K562 (cell line): ENCODE measurements around the gene PLEKHG4B.

Experiments used
- CBX2 ChIP-seq: fragments of 200-600 bp; sonication (generic); IDR thresholded peaks from one replicate; pipeline ENCODE4 v1.6.1; 2012; ENCODE audit warnings: mild to moderate bottlenecking, low read length, inconsistent platforms; ENCODE audit not compliant: insufficient read depth, poor library complexity, severe bottlenecking
- CHD2 ChIP-seq: IDR thresholded peaks from 2 replicates; pipeline ENCODE4 v1.6.1; 2011; ENCODE audit warnings: low read depth, low read length
- E2F8 ChIP-seq: fragments of 450-650 bp; IDR thresholded peaks from 2 replicates; pipeline ENCODE4 v1.7.1; 2018; ENCODE audit warnings: mild to moderate bottlenecking, low read depth; ENCODE audit not compliant: partially characterized antibody
- HNRNPK ChIP-seq: fragments of 200-400 bp; formaldehyde crosslinking; IDR thresholded peaks from one replicate; pipeline ENCODE4 v1.6.1; 2018; ENCODE audit warnings: mild to moderate bottlenecking, low read depth, low read length; ENCODE audit not compliant: poor library complexity, severe bottlenecking
- POLR2A ChIP-seq: fragments of 450-650 bp; conservative IDR thresholded peaks from 2 replicates; pipeline ENCODE4 v1.6.1; 2016
- REST ChIP-seq, 2 experiments: fragments of 450-650 bp; formaldehyde crosslinking in 1 of 2; IDR thresholded peaks; 2 replicates each; pipeline versions ENCODE4 v1.4.0 to v1.6.1; 2014 to 2020; ENCODE audit warnings: mild to moderate bottlenecking in 2 of 2, borderline replicate concordance in 1 of 2, low read depth in 1 of 2
- SREBF1 ChIP-seq: fragments of 150-350 bp; IDR thresholded peaks from 2 replicates; pipeline ENCODE4 v1.6.1; 2014; ENCODE audit warnings: antibody characterized with exemption, low read depth, low read length, borderline replicate concordance
- YY1 ChIP-seq, 3 experiments: IDR thresholded peaks; 2 replicates each; pipeline ENCODE4 v1.6.1; 2011; ENCODE audit warnings: low read length in 2 of 3, mild to moderate bottlenecking in 2 of 3, moderate library complexity in 2 of 3, borderline replicate concordance in 1 of 3, control low read depth in 1 of 3, low read depth in 1 of 3; ENCODE audit not compliant: insufficient read depth in 3 of 3, insufficient replicate concordance in 2 of 3, control insufficient read depth in 1 of 3, insufficient read length in 1 of 3; ENCODE audit errors: extremely low read depth in 1 of 3
- ZNF24 ChIP-seq: fragments of 450-650 bp; IDR thresholded peaks from 2 replicates; pipeline ENCODE4 v1.6.1; 2016
- ZNF274 ChIP-seq: IDR thresholded peaks from 2 replicates; pipeline ENCODE4 v1.6.1; 2011; ENCODE audit warnings: low read depth, mild to moderate bottlenecking, low read length, moderate library complexity, borderline replicate concordance
- ZSCAN29 ChIP-seq: fragments of 450-650 bp; IDR thresholded peaks from 2 replicates; pipeline ENCODE4 v1.6.1; 2017
- ZZZ3 ChIP-seq: fragments of 450-650 bp; IDR thresholded peaks from 2 replicates; pipeline ENCODE4 v1.6.1; 2016; ENCODE audit warnings: antibody characterized with exemption, mild to moderate bottlenecking, moderate library complexity
- TF ChIP-seq, protein P1 (sequence below): fragments of 450-650 bp; IDR thresholded peaks from 2 replicates; pipeline ENCODE4 v1.6.1; 2016; ENCODE audit warnings: borderline replicate concordance

GRCh38 chr5:143041-143440, 51.1 kb downstream of the PLEKHG4B start:
- TF ChIP-seq YY1 (IDR thresholded peaks at IDR 0.05; ENCODE audit: borderline replicate concordance in 1 of 3, control insufficient read depth in 1 of 3, extremely low read depth in 1 of 3, insufficient read depth in 3 of 3, insufficient read length in 1 of 3, insufficient replicate concordance in 2 of 3, low read depth in 1 of 3, low read length in 2 of 3): no peak
- TF ChIP-seq ZZZ3: no peak
- TF ChIP-seq SREBF1: no peak
- no peak for TF ChIP-seq HNRNPK
- TF ChIP-seq, protein P1, sequence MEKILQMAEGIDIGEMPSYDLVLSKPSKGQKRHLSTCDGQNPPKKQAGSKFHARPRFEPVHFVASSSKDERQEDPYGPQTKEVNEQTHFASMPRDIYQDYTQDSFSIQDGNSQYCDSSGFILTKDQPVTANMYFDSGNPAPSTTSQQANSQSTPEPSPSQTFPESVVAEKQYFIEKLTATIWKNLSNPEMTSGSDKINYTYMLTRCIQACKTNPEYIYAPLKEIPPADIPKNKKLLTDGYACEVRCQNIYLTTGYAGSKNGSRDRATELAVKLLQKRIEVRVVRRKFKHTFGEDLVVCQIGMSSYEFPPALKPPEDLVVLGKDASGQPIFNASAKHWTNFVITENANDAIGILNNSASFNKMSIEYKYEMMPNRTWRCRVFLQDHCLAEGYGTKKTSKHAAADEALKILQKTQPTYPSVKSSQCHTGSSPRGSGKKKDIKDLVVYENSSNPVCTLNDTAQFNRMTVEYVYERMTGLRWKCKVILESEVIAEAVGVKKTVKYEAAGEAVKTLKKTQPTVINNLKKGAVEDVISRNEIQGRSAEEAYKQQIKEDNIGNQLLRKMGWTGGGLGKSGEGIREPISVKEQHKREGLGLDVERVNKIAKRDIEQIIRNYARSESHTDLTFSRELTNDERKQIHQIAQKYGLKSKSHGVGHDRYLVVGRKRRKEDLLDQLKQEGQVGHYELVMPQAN: no peak
- no peak for TF ChIP-seq ZNF274
- TF ChIP-seq E2F8: no peak
- no peak for TF ChIP-seq ZNF24
- no peak for TF ChIP-seq REST (IDR thresholded peaks at IDR 0.05; ENCODE audit: borderline replicate concordance)
- TF ChIP-seq REST (CRISPR knock-in tag; IDR thresholded peaks at IDR 0.05; ENCODE audit: low read depth): no peak
- TF ChIP-seq CHD2: no peak
- no peak for TF ChIP-seq CBX2
- no peak for TF ChIP-seq POLR2A
- TF ChIP-seq ZSCAN29: no peak
